ENCODE data around the gene SLC66A3. TPM values are rescaled to one million over a fixed set of nuclear protein-coding genes. Genes with fewer than 3 reads are reported as not detected.

Gene SLC66A3
- total RNA-seq, 1 experiment from 2014 or later = 29.7 TPM

DNA sequence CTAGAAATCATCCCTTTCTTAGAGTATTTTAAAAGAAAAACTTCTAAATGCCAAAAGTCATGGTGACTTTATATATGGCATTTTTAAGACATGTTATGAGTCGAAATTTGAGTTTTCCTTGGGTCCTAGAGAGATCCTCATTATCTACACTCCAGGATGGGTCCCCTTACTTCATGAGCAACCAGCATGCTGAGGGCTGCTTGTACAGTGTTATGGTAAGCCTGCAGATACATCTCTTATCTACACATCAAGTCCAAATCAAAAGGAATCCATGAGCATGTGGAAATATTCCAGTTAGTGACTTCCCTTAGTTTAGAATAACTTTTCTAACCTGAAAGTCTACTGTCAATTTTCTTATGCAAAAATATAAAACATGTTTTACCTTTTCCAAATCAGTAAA, 58.7 kb downstream of the SLC66A3 start:
- DNase-seq (ENCODE audit: low spot score) = no peak

GRCh38 chr2:11214770-11215169, 59.5 kb downstream of the SLC66A3 start:
- no peak for DNase-seq (ENCODE audit: low spot score)

DNA sequence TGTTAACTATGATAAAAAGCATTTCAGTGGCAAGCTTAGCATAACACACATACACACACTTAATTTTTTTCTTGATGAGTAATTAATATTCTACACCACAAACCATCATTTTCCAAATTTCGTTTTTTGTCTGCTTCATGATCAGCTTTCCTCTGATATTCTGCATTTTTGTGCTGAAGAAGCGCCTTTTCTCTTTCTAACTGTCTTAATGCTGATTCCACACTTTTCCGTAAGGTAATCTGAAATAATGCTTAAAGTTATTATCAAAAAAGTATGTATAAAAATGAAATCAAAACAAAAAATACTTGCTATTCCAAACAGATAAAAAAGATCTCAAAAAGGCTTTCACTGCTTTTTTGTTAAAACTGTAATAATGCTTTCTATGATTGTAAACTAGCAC, 60.1 kb downstream of the SLC66A3 start:
- no peak for DNase-seq (ENCODE audit: low spot score)

DNA sequence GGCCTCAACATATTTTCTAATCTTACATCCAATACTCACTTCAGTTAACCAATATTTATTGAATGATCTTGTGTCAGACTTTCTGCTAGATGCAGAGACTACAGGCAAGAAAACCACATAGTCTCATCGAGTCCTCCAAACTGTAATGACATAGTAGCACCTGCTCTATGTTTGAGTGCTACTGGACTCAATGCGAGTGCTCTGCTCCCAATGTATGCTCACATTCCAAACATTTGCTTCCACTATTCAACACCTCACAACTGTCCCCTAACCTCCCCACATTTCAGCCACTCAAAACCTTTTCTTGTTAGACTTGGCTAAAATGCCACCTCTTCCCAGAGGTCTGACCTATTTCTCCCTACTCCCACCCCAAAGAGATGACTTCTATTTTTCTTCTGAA, 65.2 kb downstream of the SLC66A3 start:
- no peak for DNase-seq (ENCODE audit: low spot score)

DNA sequence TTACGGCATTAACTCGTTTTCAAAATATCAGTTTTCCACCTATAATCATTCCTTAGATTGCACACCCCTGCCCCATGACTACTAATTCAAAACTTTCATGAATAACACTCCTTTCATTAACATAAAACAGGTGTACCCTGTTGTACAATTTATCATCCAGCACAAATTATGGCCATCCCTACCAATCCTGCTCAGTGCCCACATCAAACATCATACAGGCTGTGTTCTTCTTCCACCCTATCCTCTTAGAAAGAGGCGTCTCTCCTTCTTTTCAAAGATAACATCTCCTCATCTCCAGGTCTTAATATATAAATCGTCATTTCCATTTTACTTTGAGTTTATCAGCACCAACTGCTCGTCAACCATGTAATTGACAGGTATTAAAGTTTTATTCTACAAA, 67.6 kb downstream of the SLC66A3 start:
- no peak for DNase-seq (ENCODE audit: low spot score)

DNA sequence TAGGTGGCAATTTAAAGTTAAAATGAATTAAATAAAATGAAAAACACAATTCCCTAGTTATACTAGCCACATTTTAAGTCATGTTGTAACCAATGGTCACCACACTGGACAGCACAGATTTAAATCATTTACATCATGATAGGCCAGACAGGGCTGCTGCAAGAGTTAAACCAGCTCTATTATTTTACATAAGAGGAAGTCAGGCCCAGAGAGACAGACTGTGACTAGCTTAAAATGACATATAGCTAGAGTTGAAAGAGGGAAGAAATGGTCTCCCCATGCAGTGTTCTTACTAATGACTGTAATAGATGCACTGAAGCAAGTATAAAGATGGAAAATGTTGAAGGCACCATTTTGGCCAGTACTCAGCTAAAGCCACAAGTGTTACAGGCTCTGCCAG, 69.6 kb downstream of the SLC66A3 start:
- DNase-seq (ENCODE audit: low spot score) = no peak

DNA sequence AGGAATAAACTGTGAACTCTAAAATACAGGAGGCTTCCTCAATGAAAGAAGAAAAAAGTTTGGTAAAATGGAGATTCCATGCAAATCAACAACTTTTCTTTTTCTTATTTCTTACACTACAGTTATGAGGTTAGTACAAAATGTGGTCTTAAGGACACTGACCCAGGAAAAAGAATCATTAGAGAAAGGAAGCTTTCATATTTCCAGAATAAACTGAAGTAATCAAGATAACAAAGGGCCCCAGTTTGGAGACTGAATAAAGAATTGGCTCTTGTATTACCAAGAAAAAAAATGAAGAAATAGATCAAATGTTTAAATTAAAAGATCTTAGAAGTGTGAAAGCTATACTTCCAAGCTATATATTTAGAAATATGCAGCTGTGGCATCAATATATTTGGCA, 72.3 kb downstream of the SLC66A3 start:
- no peak for DNase-seq (ENCODE audit: low spot score)

Other genes with a start within 250 kb of the SLC66A3 start
- gene KCNF1, start 243.5 kb upstream of the SLC66A3 start, total RNA-seq (2014; rRNA removed; shearing (Covaris generic)) = 0.14 and 0.71 TPM in 2 replicates
- 37.8 and 44.6 TPM in 2 replicates for gene ROCK2, start 189.2 kb downstream of the SLC66A3 start, total RNA-seq (2014; rRNA removed; shearing (Covaris generic))